GM18517 (cell line): ENCODE measurements around the gene RPTOR.
"Not testable (repeated sequence)": the region's sequence is repeated elsewhere in the genome, so short reads cannot be mapped to it uniquely, and the experiment has no call there.

Source experiments
- ATAC-seq: cut with Tn5 transposase; IDR thresholded peaks from one replicate; pipeline ENCODE4 v1.9.1; 2021; ENCODE audit warnings: mild to moderate bottlenecking, moderate library complexity; ENCODE audit not compliant: unreplicated experiment

Gene RPTOR

DNA sequence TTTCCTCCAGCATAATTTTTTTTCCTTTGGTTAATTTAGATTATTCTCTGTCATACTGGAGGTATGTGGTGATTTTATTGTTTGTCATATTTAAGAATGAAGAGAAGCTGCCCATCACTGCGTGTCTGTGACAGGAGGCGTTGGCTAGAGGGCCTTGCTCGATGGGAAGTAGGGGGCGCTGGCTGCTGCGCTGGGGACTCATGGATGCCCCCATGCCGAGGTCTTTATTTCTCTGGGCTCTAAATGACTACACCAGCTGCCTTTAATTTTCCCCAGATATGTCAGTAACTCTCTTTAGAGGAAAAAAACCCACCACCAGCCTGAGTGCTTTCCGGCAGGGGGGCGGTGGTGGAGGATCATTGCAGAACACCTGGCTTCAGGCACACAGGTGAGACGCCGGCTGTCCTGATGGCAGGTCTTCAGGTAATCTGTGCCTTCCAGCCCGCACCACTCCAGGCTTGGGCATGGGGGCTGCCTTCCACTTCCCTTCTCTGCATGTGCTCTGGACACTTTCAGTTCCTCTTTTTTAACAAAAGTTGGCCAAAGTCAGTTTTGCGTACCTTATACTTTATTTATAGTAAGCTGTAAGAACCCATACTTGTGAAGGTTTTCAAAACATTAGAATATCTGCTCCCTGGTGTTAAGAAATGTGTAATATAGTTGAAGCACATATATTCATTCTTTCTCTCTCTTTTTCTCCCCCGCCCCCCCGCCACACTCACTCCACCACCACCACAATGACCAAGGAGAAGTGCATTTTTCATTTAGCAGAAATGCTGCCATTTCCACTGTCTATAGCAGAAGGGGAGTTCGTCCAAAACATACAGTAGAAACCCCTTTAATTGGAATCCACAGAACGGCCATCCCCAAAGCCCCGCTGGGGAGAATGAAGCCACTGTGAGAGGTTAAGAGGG is 192.7 kb downstream of the RPTOR start:
- ATAC-seq, result peak; percentile 76

GRCh38 chr17:80738020-80738808 is 193.6 kb downstream of the RPTOR start:
- ATAC-seq, result no peak

DNA sequence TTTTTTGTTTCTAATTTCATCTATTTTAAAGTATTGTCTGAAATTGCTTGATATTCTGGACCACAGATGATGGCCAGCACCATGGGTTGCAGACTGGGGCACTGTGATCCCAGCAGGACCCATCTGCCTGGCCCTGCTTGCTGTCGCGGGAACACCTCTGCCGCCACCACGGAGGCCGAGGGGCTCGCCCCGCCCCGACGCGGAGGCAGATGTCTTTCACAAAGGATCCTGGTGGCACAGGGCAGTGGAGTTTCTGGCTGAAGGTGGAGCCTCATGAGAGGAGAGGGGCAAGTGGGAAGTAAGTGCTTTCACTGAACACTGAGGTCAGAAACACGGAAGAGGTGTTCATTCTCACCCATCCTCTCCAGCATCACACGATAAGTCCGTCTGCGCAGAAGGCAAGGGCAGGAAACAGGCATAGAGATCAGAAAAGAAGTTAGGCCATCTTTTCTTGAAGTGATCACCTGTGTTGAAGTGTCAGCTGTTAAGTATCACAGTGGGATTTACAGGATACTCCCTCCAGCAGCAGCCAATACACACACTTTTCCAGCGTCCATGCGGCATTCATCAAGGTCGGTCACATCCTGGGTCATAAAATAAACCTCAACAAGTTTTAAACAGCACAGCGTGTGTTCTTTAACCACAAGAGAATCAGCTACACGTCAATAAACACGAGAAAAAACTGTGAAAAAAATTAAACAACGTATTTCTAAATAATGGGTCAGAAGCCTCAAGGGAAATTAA is 194.5 kb downstream of the RPTOR start:
- no peak for ATAC-seq

GRCh38 chr17:80740141-80740540 is 195.5 kb downstream of the RPTOR start:
- no peak for ATAC-seq

- ATAC-seq, result no peak
These were observed 197.5 kb downstream of the RPTOR start for GRCh38 chr17:80742091-80742490.

- no peak for ATAC-seq
These were observed 198.0 kb downstream of the RPTOR start for GRCh38 chr17:80742581-80743180.

- no peak for ATAC-seq
These were observed 198.6 kb downstream of the RPTOR start for GRCh38 chr17:80743181-80743771.

DNA sequence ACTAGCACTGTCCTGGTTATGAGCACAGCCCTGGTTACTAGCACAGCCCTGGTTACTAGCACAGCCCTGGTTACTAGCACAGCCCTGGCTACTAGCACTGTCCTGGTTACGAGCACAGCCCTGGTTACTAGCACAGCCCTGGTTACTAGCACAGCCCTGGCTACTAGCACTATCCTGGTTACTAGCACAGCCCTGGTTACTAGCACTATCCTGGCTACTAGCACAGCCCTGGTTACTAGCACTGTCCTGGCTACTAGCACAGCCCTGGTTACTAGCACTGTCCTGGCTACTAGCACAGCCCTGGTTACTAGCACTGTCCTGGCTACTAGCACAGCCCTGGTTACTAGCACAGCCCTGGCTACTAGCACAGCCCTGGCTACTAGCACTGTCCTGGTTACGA is 199.3 kb downstream of the RPTOR start:
- ATAC-seq, result not testable (repeated sequence)

DNA sequence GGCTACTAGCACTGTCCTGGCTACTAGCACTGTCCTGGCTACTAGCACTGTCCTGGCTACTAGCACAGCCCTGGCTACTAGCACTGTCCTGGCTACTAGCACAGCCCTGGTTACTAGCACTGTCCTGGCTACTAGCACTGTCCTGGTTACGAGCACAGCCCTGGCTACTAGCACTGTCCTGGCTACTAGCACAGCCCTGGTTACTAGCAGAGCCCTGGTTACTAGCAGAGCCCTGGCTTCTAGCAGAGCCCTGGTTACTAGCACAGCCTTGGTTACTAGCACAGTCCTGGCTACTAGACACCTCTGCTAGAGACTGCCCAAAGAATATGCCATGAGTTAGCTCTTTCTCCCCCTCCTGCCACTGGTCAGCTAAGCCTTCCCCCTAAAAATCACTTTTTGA is 200.1 kb downstream of the RPTOR start:
- not testable (repeated sequence) for ATAC-seq

DNA sequence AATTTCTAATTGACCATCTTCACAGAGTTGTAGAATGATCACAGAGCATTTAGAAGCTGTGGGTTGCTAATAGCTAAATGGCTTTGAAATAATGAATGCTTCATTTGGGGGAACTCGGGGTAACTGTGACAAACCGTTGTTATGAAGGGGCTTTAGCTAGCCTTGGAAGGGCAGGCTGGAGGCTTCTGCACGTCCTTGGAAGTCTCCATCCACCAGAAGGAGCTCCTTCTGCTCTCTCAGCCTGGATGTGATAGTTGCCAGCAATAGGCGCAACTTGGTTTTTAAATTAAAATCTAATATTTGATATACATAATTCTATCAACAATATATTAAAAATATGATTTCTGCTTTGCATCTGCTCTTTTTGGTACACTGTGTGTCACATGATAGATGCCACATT is 200.5 kb downstream of the RPTOR start:
- no peak for ATAC-seq

DNA sequence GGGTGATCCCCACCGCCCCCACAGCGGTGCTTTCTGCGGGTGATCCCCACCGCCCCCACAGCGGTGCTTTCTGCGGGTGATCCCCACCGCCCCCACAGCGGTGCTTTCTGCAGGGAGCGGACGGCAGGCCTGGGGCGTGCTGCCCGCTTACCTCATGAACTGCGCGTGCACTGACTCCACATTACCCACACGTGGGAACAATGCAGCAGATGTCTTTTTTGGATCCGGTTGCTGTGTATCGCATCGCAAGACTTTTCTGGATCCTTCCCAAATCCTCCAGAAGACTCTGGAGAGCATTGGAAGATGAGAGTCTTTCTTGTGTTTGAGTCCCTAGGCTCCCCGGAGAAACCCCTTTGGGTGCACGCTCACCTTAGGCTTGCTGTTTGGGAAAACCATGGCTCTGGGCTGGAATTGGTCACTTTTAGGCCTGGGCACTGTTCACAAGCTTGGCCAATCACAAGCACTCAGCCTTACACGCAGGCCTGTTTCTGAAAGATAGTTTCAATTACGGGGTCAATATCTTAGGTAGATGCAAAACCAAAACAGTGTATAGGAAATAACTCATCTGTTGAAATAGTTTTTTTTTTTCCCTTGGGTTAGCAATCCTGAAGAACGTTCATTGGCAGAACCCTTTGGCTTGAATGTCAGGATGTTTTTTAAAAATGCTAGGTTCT is 201.8 kb downstream of the RPTOR start:
- ATAC-seq, result no peak

- ATAC-seq, result no peak
These were observed 202.8 kb downstream of the RPTOR start for GRCh38 chr17:80747469-80747868.

DNA sequence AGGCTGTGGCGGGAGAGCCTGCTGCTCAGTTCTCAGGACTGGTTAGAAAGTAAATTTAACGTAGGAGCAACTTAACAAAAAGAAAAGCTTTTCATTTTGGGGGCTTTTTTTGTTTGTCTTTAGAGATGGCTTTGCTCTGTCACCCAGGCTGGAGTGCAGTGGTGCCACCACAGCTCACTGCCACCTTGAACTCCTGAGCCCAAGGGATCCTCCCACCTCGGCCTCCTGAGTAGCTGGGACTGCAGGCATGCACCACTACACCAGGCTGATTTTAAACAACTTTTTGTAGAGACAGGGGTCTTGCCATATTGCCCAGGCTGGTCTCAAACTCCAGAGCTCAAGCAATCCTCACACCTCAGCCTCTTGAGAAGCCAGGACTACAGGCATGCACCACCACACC is 205.0 kb downstream of the RPTOR start:
- ATAC-seq, result no peak

GRCh38 chr17:80750263-80750662 is 205.6 kb downstream of the RPTOR start:
- ATAC-seq, result no peak

- no peak for ATAC-seq
These were observed 206.7 kb downstream of the RPTOR start for GRCh38 chr17:80751070-80751945.

GRCh38 chr17:80751946-80752581 is 207.4 kb downstream of the RPTOR start:
- ATAC-seq, result no peak

DNA sequence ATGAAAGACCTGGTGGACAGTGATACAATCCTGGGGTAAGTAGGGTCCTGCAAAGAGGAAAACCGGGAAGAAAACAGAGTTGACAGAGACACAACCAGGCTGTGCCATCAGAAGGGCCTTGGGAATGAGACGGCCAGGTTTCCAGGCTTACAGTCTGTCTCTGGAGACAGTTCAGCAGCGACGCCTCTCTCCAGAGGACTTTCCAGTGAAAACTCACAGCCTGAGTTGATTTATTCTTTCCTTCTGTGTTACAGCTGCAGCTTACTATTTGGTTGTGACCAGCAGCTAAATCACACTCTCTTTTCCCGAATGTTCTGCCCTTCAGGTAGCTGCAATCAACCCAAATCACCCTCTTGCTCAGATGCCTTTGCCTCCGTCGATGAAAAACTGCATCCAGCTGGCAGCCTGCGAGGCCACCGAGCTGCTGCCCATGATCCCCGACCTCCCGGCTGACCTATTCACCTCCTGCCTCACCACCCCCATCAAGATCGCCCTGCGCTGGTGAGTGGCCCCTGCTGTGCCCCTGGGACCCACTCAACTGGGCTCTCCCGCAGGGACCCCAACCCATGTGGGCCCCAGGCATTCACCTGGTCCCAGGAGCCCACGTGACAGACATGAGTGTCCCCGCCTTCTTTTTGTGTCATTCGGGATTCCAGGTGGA is 209.2 kb downstream of the RPTOR start:
- no peak for ATAC-seq

GRCh38 chr17:80754846-80755245 is 210.2 kb downstream of the RPTOR start:
- no peak for ATAC-seq
